H9 (cell line): ENCODE results near the gene RAI1. TPM values are rescaled to one million over a fixed set of nuclear protein-coding genes. Genes with fewer than 3 reads are reported as not detected.

Experiments used
- DNase-seq: peaks from one replicate; pipeline ENCODE4 v3.0.0-alpha.2; 2017
- H2AFZ ChIP-seq: one replicate; pipeline ENCODE4 v1.6.1; 2013; ENCODE audit warnings: mild to moderate bottlenecking, low read length, control low read depth, moderate library complexity
- H2AK5ac ChIP-seq: 2 replicates; pipeline ENCODE4 v1.6.1; 2013; ENCODE audit warnings: low read length, control low read depth, mixed read lengths; ENCODE audit not compliant: insufficient read length
- H2BK120ac ChIP-seq: one replicate; pipeline ENCODE4 v1.6.1; 2013; ENCODE audit warnings: low read depth, mild to moderate bottlenecking, low read length, control low read depth, inconsistent platforms; ENCODE audit not compliant: poor library complexity, severe bottlenecking
- H2BK12ac ChIP-seq: 2 replicates; pipeline ENCODE4 v1.6.1; 2013; ENCODE audit warnings: low read length, control low read depth, mixed read lengths, low read depth; ENCODE audit not compliant: insufficient read length
- H2BK15ac ChIP-seq: 2 replicates; pipeline ENCODE4 v1.6.1; 2013; ENCODE audit warnings: low read depth, low read length, control low read depth
- H2BK20ac ChIP-seq: one replicate; pipeline ENCODE4 v1.6.1; 2013; ENCODE audit warnings: low read depth, mild to moderate bottlenecking, low read length, control low read depth, inconsistent platforms; ENCODE audit not compliant: poor library complexity, severe bottlenecking
- H2BK5ac ChIP-seq: 2 replicates; pipeline ENCODE4 v1.6.1; 2013; ENCODE audit warnings: low read length, control low read depth, mixed read lengths; ENCODE audit not compliant: insufficient read length
- H3K14ac ChIP-seq: 2 replicates; pipeline ENCODE4 v1.6.1; 2013; ENCODE audit warnings: low read length, control low read depth; ENCODE audit not compliant: insufficient read depth
- H3K18ac ChIP-seq: 2 replicates; pipeline ENCODE4 v1.6.1; 2013; ENCODE audit warnings: low read depth, mild to moderate bottlenecking, mixed read lengths, low read length, control low read depth; ENCODE audit not compliant: insufficient read length
- H3K23ac ChIP-seq: 2 replicates; pipeline ENCODE4 v1.6.1; 2013; ENCODE audit warnings: low read length, control low read depth, mixed read lengths, low read depth; ENCODE audit not compliant: insufficient read length
- H3K23me2 ChIP-seq: 2 replicates; pipeline ENCODE4 v1.6.1; 2013; ENCODE audit warnings: low read depth, mild to moderate bottlenecking, mixed read lengths, low read length, control low read depth; ENCODE audit not compliant: insufficient read length, poor library complexity, severe bottlenecking
- H3K27ac ChIP-seq: 2 replicates; pipeline ENCODE4 v1.5.1; 2013; ENCODE audit warnings: low read length, control low read depth, mixed read lengths, low read depth; ENCODE audit not compliant: insufficient read length
- H3K27me3 ChIP-seq: 2 replicates; pipeline ENCODE4 v1.6.1; 2013; ENCODE audit warnings: low read length, control low read depth, inconsistent platforms; ENCODE audit not compliant: insufficient read depth
- H3K4ac ChIP-seq: 2 replicates; pipeline ENCODE4 v1.6.1; 2013; ENCODE audit warnings: low read depth, mild to moderate bottlenecking, control low read depth, inconsistent platforms, low read length, moderate library complexity
- H3K4me1 ChIP-seq: 2 replicates; pipeline ENCODE4 v1.6.1; 2013; ENCODE audit warnings: low read length, control low read depth, inconsistent platforms; ENCODE audit not compliant: insufficient read depth
- H3K4me2 ChIP-seq: 2 replicates; pipeline ENCODE4 v1.6.1; 2013; ENCODE audit warnings: low read length, control low read depth, mixed read lengths; ENCODE audit not compliant: insufficient read length, insufficient read depth
- H3K56ac ChIP-seq: 2 replicates; pipeline ENCODE4 v1.6.1; 2013; ENCODE audit warnings: low read depth, mild to moderate bottlenecking, mixed read lengths, low read length, control low read depth; ENCODE audit not compliant: insufficient read length
- H3K79me1 ChIP-seq: 2 replicates; pipeline ENCODE4 v1.6.1; 2013; ENCODE audit warnings: low read depth, mild to moderate bottlenecking, moderate library complexity, low read length, control low read depth, inconsistent platforms; ENCODE audit not compliant: insufficient read depth, poor library complexity, severe bottlenecking
- H3K79me2 ChIP-seq: 2 replicates; pipeline ENCODE4 v1.6.1; 2013; ENCODE audit warnings: low read length, control low read depth, inconsistent platforms; ENCODE audit not compliant: insufficient read depth
- H3K9ac ChIP-seq: 2 replicates; pipeline ENCODE4 v1.6.1; 2013; ENCODE audit warnings: low read length, control low read depth, mixed read lengths; ENCODE audit not compliant: insufficient read length; ENCODE audit errors: extremely low read depth
- H3K9me3 ChIP-seq: one replicate; pipeline ENCODE4 v1.6.1; 2013; ENCODE audit warnings: low read depth, low read length, inconsistent platforms; ENCODE audit not compliant: control insufficient read depth
- H3T11ph ChIP-seq: one replicate; pipeline ENCODE4 v1.6.1; 2013; ENCODE audit warnings: mild to moderate bottlenecking, low read length, control low read depth, inconsistent platforms
- H4K20me1 ChIP-seq: one replicate; pipeline ENCODE4 v1.6.1; 2013; ENCODE audit not compliant: control insufficient read depth, insufficient read length, insufficient read depth
- H4K5ac ChIP-seq: 2 replicates; pipeline ENCODE4 v1.6.1; 2013; ENCODE audit warnings: low read depth, mild to moderate bottlenecking, mixed read lengths, low read length, control low read depth; ENCODE audit not compliant: insufficient read length
- H4K8ac ChIP-seq: replicated peaks from 2 replicates; pipeline ENCODE4 v1.6.1; 2013; ENCODE audit warnings: low read length, control low read depth, mixed read lengths, low read depth; ENCODE audit not compliant: insufficient read length
- H4K91ac ChIP-seq: 2 replicates; pipeline ENCODE4 v1.6.1; 2013; ENCODE audit warnings: low read depth, mild to moderate bottlenecking, moderate library complexity, mixed read lengths, low read length, control low read depth; ENCODE audit not compliant: insufficient read length
- H3K27ac Mint-ChIP-seq, 3 experiments: 2 replicates in 2 of 3; 3 replicates in 1 of 3; pipeline ENCODE4 v1.8.0; 2020 to 2021; ENCODE audit warnings: mixed read lengths in 3 of 3, mild to moderate bottlenecking in 1 of 3, moderate library complexity in 1 of 3
- H3K27me3 Mint-ChIP-seq: 2 replicates; pipeline ENCODE4 v1.8.0; 2021; ENCODE audit warnings: low read depth, mild to moderate bottlenecking, moderate library complexity, mixed read lengths
- H3K36me3 Mint-ChIP-seq, 3 experiments: 2 replicates in 2 of 3; 3 replicates in 1 of 3; pipeline ENCODE4 v1.8.0; 2020 to 2021; ENCODE audit warnings: low read depth in 3 of 3, mixed read lengths in 3 of 3; ENCODE audit not compliant: insufficient read depth in 1 of 3
- H3K4me1 Mint-ChIP-seq, 2 experiments: 2 replicates each; pipeline ENCODE4 v1.8.0; 2020; ENCODE audit warnings: mixed read lengths in 2 of 2
- H3K4me3 Mint-ChIP-seq, 2 experiments: 2 replicates in 1 of 2; 3 replicates in 1 of 2; pipeline ENCODE4 v1.8.0; 2020 to 2021; ENCODE audit warnings: mild to moderate bottlenecking in 2 of 2, mixed read lengths in 2 of 2, moderate library complexity in 1 of 2
- H3K9me3 Mint-ChIP-seq, 2 experiments: 2 replicates in 1 of 2; 3 replicates in 1 of 2; pipeline ENCODE4 v1.8.0; 2020; ENCODE audit warnings: mild to moderate bottlenecking in 2 of 2, mixed read lengths in 2 of 2, moderate library complexity in 1 of 2
- WGBS: extraction: QIAGEN DNeasy Blood & Tissue Kit; methylation state at CpG from one replicate; pipeline ENCODE4 v1.1.7; 2013; ENCODE audit warnings: missing lambda C conversion rate, low lambda C conversion rate, mixed read lengths; ENCODE audit not compliant: insufficient read length; ENCODE audit errors: extremely low coverage; 5-methylcytosine and 5-hydroxymethylcytosine counted together
- total RNA-seq: library from RNA; stranded (reverse); gene quantifications from 2 replicates; pipeline ENCODE4 v1.2.1, GENCODE V29; 2021
- TF ChIP-seq, protein P1 (sequence below): fragments of 200-600 bp; sonication (generic); conservative IDR thresholded peaks from 3 replicates; pipeline ENCODE4 v1.8.0; 2021; ENCODE audit warnings: antibody characterized with exemption, mild to moderate bottlenecking

Gene RAI1
- total RNA-seq, 1 experiment from 2014 or later = 1.5 TPM

DNA sequence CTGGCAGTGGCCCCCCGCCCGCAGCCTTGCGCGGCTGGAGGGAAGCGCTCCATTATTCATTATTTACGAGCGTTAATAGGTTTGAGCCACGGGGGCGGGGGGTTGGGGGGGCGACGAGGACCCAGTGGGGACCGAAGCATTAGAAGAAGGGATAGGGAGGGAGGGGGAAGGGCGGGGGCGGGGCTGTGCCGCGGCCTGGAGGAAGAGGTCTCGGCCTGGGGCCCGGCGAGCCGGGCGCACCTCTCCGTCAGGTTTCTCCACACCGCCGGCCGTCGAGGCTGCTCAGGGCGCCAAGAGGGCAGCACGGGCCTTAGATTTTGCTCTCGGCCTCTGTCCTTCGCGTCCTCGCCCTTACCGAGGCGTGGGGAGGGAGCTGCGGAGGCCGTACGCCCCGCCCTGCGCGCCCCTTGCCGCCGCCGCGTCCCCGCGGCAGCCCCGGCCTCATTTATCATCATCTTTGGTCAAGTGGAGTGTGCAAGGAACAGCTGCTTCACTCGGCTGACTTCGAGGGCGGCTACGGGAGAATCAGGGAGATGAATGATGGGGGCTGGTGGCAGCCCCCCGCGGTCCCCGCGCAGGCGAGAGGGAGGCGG is 101.4 kb downstream of the RAI1 start:
- Histone ChIP-seq H3K23me2 (peaks cover 26% of the 10 kb centered on the region), H4K5ac (no peak overlapping the region), H2BK120ac (no peak overlapping the region), H4K20me1 (peaks cover 4% of the 10 kb centered on the region), H3K56ac (no peak overlapping the region), H3K4ac (no peak overlapping the region), H3K9ac (no peak overlapping the region), H2AK5ac (no peak overlapping the region), H3K27me3 (no peaks in the 10 kb centered on the region; the same call in 1 of the 2 replicates), H2BK20ac (no peak overlapping the region), H4K91ac (no peak overlapping the region), H2BK12ac (no peak overlapping the region), H4K8ac (no peak overlapping the region), H3K4me1 (no peaks in the 10 kb centered on the region), H2BK5ac (no peak overlapping the region), H3K18ac (peak overlapping the region; percentile 78), H2AFZ (no peak overlapping the region), H3T11ph (no peak overlapping the region), H3K9me3 (no peaks in the 10 kb centered on the region), H3K4me2 (peak overlapping the region; percentile 90), H2BK15ac (no peak overlapping the region), H3K27ac (no peak overlapping the region), H3K79me1 (no peaks in the 10 kb centered on the region), H3K14ac (no peak overlapping the region), H3K23ac (no peak overlapping the region), H3K79me2 (no peaks in the 10 kb centered on the region)
- peaks cover 35 to 62% of the 10 kb centered on the region in 2 experiments for H3K4me1 Mint-ChIP-seq
- H3K27me3 Mint-ChIP-seq = peaks cover 74% of the 10 kb centered on the region
- H3K9me3 Mint-ChIP-seq = no peaks in the 10 kb centered on the region; a peak in 1 of 5 replicates
- TF ChIP-seq, protein P1, sequence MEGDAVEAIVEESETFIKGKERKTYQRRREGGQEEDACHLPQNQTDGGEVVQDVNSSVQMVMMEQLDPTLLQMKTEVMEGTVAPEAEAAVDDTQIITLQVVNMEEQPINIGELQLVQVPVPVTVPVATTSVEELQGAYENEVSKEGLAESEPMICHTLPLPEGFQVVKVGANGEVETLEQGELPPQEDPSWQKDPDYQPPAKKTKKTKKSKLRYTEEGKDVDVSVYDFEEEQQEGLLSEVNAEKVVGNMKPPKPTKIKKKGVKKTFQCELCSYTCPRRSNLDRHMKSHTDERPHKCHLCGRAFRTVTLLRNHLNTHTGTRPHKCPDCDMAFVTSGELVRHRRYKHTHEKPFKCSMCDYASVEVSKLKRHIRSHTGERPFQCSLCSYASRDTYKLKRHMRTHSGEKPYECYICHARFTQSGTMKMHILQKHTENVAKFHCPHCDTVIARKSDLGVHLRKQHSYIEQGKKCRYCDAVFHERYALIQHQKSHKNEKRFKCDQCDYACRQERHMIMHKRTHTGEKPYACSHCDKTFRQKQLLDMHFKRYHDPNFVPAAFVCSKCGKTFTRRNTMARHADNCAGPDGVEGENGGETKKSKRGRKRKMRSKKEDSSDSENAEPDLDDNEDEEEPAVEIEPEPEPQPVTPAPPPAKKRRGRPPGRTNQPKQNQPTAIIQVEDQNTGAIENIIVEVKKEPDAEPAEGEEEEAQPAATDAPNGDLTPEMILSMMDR = no peak
- WGBS = no CpG with 5 or more reads among the region's 57 CpGs
- DNase-seq = peak; percentile 73
- H3K27ac Mint-ChIP-seq = no peak overlapping the region
- H3K36me3 Mint-ChIP-seq = no peaks in the 10 kb centered on the region; a peak in 1 of 7 replicates
- peak overlapping the region; percentile 65 to 86 for H3K4me3 Mint-ChIP-seq
